Thyroid gland (tissue), 4 donors: Measurements from ENCODE around the gene ZNF181.
A peak's percentile ranks its signal among the peaks of the same experiment; 100 is the strongest.

Experiments used
- CTCF ChIP-seq, 6 experiments: fragments of 200-600 bp in 3 of 6; fragments of 450-650 bp in 3 of 6; sonication (generic) in 3 of 6; IDR thresholded peaks; one replicate each; pipeline ENCODE4 v1.5.1; 2016 to 2019; ENCODE audit warnings: antibody characterized with exemption in 6 of 6, mild to moderate bottlenecking in 2 of 6, inconsistent platforms in 1 of 6, moderate library complexity in 1 of 6
- POLR2A ChIP-seq, 2 donors: fragments of 450-650 bp; IDR thresholded peaks; one replicate each; pipeline ENCODE4 v1.6.1; 2017; ENCODE audit warnings: antibody characterized with exemption in 2 of 2, mild to moderate bottlenecking in 2 of 2, moderate library complexity in 1 of 2

GRCh38 chr19:34772697-34773554 lies 38.9 kb downstream of the ZNF181 start, which contains the start of gene ZNF599:
- TF ChIP-seq CTCF (IDR thresholded peaks at IDR 0.05): peak in 1 of 6 experiments; percentile 9
- TF ChIP-seq POLR2A (IDR thresholded peaks at IDR 0.05): peak in 1 of 2 donors; percentile 71
